Neural cell (in vitro differentiated cells): Measurements from ENCODE around the gene ELOVL3. TPM values are rescaled to one million over a fixed set of nuclear protein-coding genes. Genes with fewer than 3 reads are reported as not detected.

Source experiments
- H2AFZ ChIP-seq: fragments of 200-600, 300-800 bp; sonication (generic), shearing (Covaris generic); 2 replicates; pipeline ENCODE4 v1.6.0; 2014; ENCODE audit warnings: low read depth, mild to moderate bottlenecking, antibody characterized with exemption, low read length, moderate library complexity
- H3F3A ChIP-seq: fragments of 200-600 bp; shearing (Covaris generic); 2 replicates; pipeline ENCODE4 v1.6.1; 2016; ENCODE audit warnings: mild to moderate bottlenecking, moderate library complexity, mixed read lengths, antibody characterized with exemption, low read length; ENCODE audit not compliant: insufficient read depth, poor library complexity, severe bottlenecking
- H3K27ac ChIP-seq: fragments of 200-600, 300-800 bp; sonication (generic), shearing (Covaris generic); 2 replicates; pipeline ENCODE4 v1.5.1; 2014; ENCODE audit warnings: mild to moderate bottlenecking, low read length, moderate library complexity
- H3K27me3 ChIP-seq: fragments of 300-800, 200-600 bp; sonication (generic), shearing (Covaris generic); 2 replicates; pipeline ENCODE4 v1.6.0; 2014; ENCODE audit warnings: mild to moderate bottlenecking, low read depth, low read length, moderate library complexity; ENCODE audit not compliant: insufficient read depth
- H3K36me3 ChIP-seq: fragments of 300-800, 200-600 bp; sonication (generic), shearing (Covaris generic); 2 replicates; pipeline ENCODE4 v1.5.1; 2014; ENCODE audit warnings: mild to moderate bottlenecking, antibody characterized with exemption, low read length, moderate library complexity; ENCODE audit not compliant: insufficient read depth
- H3K4me2 ChIP-seq: fragments of 300-800, 200-600 bp; sonication (generic), shearing (Covaris generic); 2 replicates; pipeline ENCODE4 v1.6.0; 2014; ENCODE audit warnings: mild to moderate bottlenecking, low read length
- H3K4me3 ChIP-seq: fragments of 300-800, 200-600 bp; sonication (generic), shearing (Covaris generic); 2 replicates; pipeline ENCODE4 v1.5.1; 2014; ENCODE audit warnings: mild to moderate bottlenecking, low read length, moderate library complexity
- H3K79me2 ChIP-seq: fragments of 200-600 bp; shearing (Covaris generic); replicated peaks from 2 replicates; pipeline ENCODE4 v1.6.0; 2014; ENCODE audit warnings: mild to moderate bottlenecking, low read length, moderate library complexity; ENCODE audit not compliant: insufficient read depth
- H3K9ac ChIP-seq: fragments of 300-800, 200-600 bp; sonication (generic), shearing (Covaris generic); 2 replicates; pipeline ENCODE4 v1.6.1; 2016; ENCODE audit warnings: mild to moderate bottlenecking, low read length, mixed read lengths
- H3K9me2 ChIP-seq: fragments of 200-600 bp; shearing (Covaris generic); 2 replicates; pipeline ENCODE4 v1.6.1; 2016; ENCODE audit warnings: mild to moderate bottlenecking, low read length, mixed read lengths; ENCODE audit not compliant: insufficient read depth
- H3K9me3 ChIP-seq: fragments of 200-600, 300-800 bp; sonication (generic), shearing (Covaris generic); 2 replicates; pipeline ENCODE4 v1.6.1; 2016; ENCODE audit warnings: mild to moderate bottlenecking, mixed run types, low read length, moderate library complexity, mixed read lengths
- H4K20me1 ChIP-seq: fragments of 200-600 bp; shearing (Covaris generic); 2 replicates; pipeline ENCODE4 v1.6.1; 2016; ENCODE audit warnings: mild to moderate bottlenecking, mixed run types; ENCODE audit not compliant: insufficient read depth
- CTCF ChIP-seq: fragments of 450-650 bp; IDR thresholded peaks from 2 replicates; pipeline ENCODE4 v1.5.1; 2014; ENCODE audit warnings: antibody characterized with exemption, mild to moderate bottlenecking, moderate library complexity; ENCODE audit not compliant: poor library complexity, severe bottlenecking
- EP300 ChIP-seq: fragments of 450-650 bp; conservative IDR thresholded peaks from 2 replicates; pipeline ENCODE4 v1.6.1; 2014; ENCODE audit warnings: antibody characterized with exemption, mild to moderate bottlenecking, moderate library complexity; ENCODE audit not compliant: poor library complexity, severe bottlenecking
- EZH2 ChIP-seq: fragments of 200-600, 300-800 bp; shearing (Covaris generic), sonication (generic); IDR thresholded peaks from 2 replicates; pipeline ENCODE4 v1.6.1; 2014; ENCODE audit warnings: antibody characterized with exemption, low read length, borderline replicate concordance, mild to moderate bottlenecking; ENCODE audit not compliant: insufficient read depth, poor library complexity, severe bottlenecking
- MXI1 ChIP-seq: fragments of 450-650 bp; conservative IDR thresholded peaks from 2 replicates; pipeline ENCODE4 v1.6.1; 2014; ENCODE audit warnings: antibody characterized with exemption, mild to moderate bottlenecking; ENCODE audit not compliant: poor library complexity, severe bottlenecking
- POLR2AphosphoS5 ChIP-seq: IDR thresholded peaks from 2 replicates; pipeline ENCODE4 v1.6.1; 2012
- RAD21 ChIP-seq: fragments of 450-650 bp; conservative IDR thresholded peaks from 2 replicates; pipeline ENCODE4 v1.6.1; 2014; ENCODE audit warnings: antibody characterized with exemption, mild to moderate bottlenecking, moderate library complexity
- REST ChIP-seq: IDR thresholded peaks from 2 replicates; pipeline ENCODE4 v1.6.1; 2012; ENCODE audit warnings: borderline replicate concordance
- SMC3 ChIP-seq: fragments of 450-650 bp; conservative IDR thresholded peaks from 2 replicates; pipeline ENCODE4 v1.6.1; 2014; ENCODE audit warnings: antibody characterized with exemption, mild to moderate bottlenecking, moderate library complexity; ENCODE audit not compliant: poor library complexity
- TAF1 ChIP-seq: IDR thresholded peaks from 2 replicates; pipeline ENCODE4 v1.6.1; 2012; ENCODE audit warnings: low read depth
- polyA plus RNA-seq: library from polyadenylated mRNA; depleted of rRNA; stranded (reverse); fragments of >200 nt; gene quantifications from 2 replicates; pipeline ENCODE4 v1.2.3, GENCODE V29; 2014

ELOVL3 gene
- polyA plus RNA-seq, 1 donor from 2014 or later = not detected

- no peaks in the 10 kb centered on the region for H3K9me3 ChIP-seq
- H2AFZ ChIP-seq = no peak overlapping the region
- no peak overlapping the region for H3K4me2 ChIP-seq
- H3K27me3 ChIP-seq = no peaks in the 10 kb centered on the region
- no peaks in the 10 kb centered on the region for H3K9me2 ChIP-seq
- H3K9ac ChIP-seq = no peak overlapping the region
- H3K36me3 ChIP-seq = no peaks in the 10 kb centered on the region
- H3K4me3 ChIP-seq = no peak overlapping the region
- no peak overlapping the region for H3K27ac ChIP-seq
- TF ChIP-seq EZH2 (no peak), MXI1 (no peak), CTCF (no peak), REST (no peak), SMC3 (no peak), POLR2AphosphoS5 (no peak), TAF1 (no peak), EP300 (no peak), RAD21 (no peak)
- H3K79me2 ChIP-seq = peaks cover 18% of the 10 kb centered on the region
- no peaks in the 10 kb centered on the region for H4K20me1 ChIP-seq
- no peaks in the 10 kb centered on the region for H3F3A ChIP-seq
Measured at GRCh38 chr10:102268375-102268888, 42.3 kb downstream of the ELOVL3 start.

GRCh38 chr10:102269017-102269416 lies 42.9 kb downstream of the ELOVL3 start:
- no peaks in the 10 kb centered on the region for H3K27me3 ChIP-seq
- H3K36me3 ChIP-seq = no peaks in the 10 kb centered on the region
- TF ChIP-seq CTCF (no peak), RAD21 (no peak), MXI1 (no peak), EZH2 (no peak), REST (no peak), POLR2AphosphoS5 (no peak), TAF1 (no peak), EP300 (no peak), SMC3 (no peak)
- H3K79me2 ChIP-seq = peaks cover 22% of the 10 kb centered on the region
- H3K4me2 ChIP-seq = no peak overlapping the region
- no peaks in the 10 kb centered on the region for H3F3A ChIP-seq
- no peak overlapping the region for H3K4me3 ChIP-seq
- no peaks in the 10 kb centered on the region for H3K9me2 ChIP-seq
- no peak overlapping the region for H3K9ac ChIP-seq
- no peaks in the 10 kb centered on the region for H3K9me3 ChIP-seq
- H4K20me1 ChIP-seq = no peaks in the 10 kb centered on the region
- H2AFZ ChIP-seq = no peak overlapping the region
- H3K27ac ChIP-seq = no peak overlapping the region
